KOPT-K1 (cell line): ENCODE data around the gene EMC10.

Experiments used
- H3K27ac ChIP-seq: fragments of 200-600 bp; sonication (generic); 2 replicates; pipeline ENCODE4 v1.5.1; 2016; ENCODE audit warnings: antibody characterized with exemption, mild to moderate bottlenecking, low read depth, low read length; ENCODE audit not compliant: poor library complexity, severe bottlenecking
- H3K36me3 ChIP-seq: fragments of 200-600 bp; sonication (generic); 2 replicates; pipeline ENCODE4 v1.5.1; 2017; ENCODE audit warnings: antibody characterized with exemption, mild to moderate bottlenecking, low read length, moderate library complexity; ENCODE audit not compliant: insufficient read depth
- H3K9me3 ChIP-seq: fragments of 200-600 bp; sonication (generic); 2 replicates; pipeline ENCODE4 v1.5.1; 2017; ENCODE audit warnings: antibody characterized with exemption, low read length, mild to moderate bottlenecking; ENCODE audit not compliant: insufficient read depth, poor library complexity, severe bottlenecking

The EMC10 gene

GRCh38 chr19:50509366-50509765 lies 33.1 kb downstream of the EMC10 start:
- no peaks in the 10 kb centered on the region for H3K36me3 ChIP-seq
- no peak overlapping the region for H3K27ac ChIP-seq

GRCh38 chr19:50510121-50510670 lies 33.9 kb downstream of the EMC10 start:
- Histone ChIP-seq H3K9me3 (no peaks in the 10 kb centered on the region), H3K27ac (peak overlapping the region; percentile 59), H3K36me3 (no peaks in the 10 kb centered on the region)

More at GRCh38 chr19:50509366-50509765, 33.1 kb downstream of the EMC10 start:
- no peaks in the 10 kb centered on the region for H3K9me3 ChIP-seq

GRCh38 chr19:50510700-50511068 lies 34.4 kb downstream of the EMC10 start:
- H3K9me3 ChIP-seq = no peaks in the 10 kb centered on the region
- H3K36me3 ChIP-seq = no peaks in the 10 kb centered on the region
- peak overlapping the region; percentile 59 for H3K27ac ChIP-seq

GRCh38 chr19:50511069-50511822 lies 34.9 kb downstream of the EMC10 start, which contains the start of gene JOSD2:
JOSD2 (minus strand) TSS chr19:50511191; CDS start chr19:50510431, 760 bp downstream.
- Histone ChIP-seq H3K36me3 (no peaks in the 10 kb centered on the region), H3K9me3 (no peaks in the 10 kb centered on the region), H3K27ac (peak within 1 kb of the TSS; percentile 59)

- peak overlapping the region; percentile 59 for H3K27ac ChIP-seq
- no peaks in the 10 kb centered on the region for H3K36me3 ChIP-seq
- H3K9me3 ChIP-seq = no peaks in the 10 kb centered on the region
These were observed 36.0 kb downstream of the EMC10 start for GRCh38 chr19:50512112-50512998.

GRCh38 chr19:50512999-50513745 lies 36.9 kb downstream of the EMC10 start:
- Histone ChIP-seq H3K9me3 (no peaks in the 10 kb centered on the region), H3K36me3 (no peaks in the 10 kb centered on the region), H3K27ac (peak overlapping the region; percentile 61)

DNA sequence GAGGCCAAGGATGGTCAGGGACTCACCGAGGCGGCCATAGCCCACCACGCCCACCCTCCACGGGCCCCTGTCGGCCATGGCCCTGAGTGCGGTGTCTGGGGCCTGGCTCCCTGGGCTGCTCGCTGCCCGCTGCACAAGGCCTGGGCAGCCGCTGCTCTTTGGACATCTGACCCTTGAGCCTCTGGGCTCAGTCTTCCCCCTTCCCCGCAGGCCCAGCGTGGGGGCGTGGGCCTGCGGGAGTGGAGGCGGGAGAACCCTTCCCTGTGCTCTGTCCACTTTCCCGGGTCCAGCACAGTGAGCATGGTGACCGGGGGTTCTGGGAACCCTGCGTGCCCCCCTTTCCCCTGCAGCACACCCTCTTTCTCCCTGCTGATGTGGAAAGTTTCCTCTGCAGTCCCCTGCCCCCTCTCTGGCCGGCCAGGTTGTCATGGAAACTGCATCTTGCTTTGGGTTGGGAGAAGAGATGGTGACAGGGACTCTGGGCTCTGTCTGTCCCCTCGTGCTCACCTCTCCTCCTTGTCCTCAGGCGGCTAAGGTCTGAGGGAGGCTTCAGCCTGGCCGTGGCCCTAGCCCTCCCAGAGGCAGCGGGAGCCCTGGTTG lies 37.5 kb downstream of the EMC10 start, which contains the start of gene ASPDH:
TSS of gene ASPDH (minus strand) at position 168 of the 600 bp plus-strand sequence. CDS start at position 78, 90 bp downstream.
- no peaks in the 10 kb centered on the region for H3K9me3 ChIP-seq
- H3K27ac ChIP-seq = peak within 1 kb of the TSS; percentile 61
- H3K36me3 ChIP-seq = no peaks in the 10 kb centered on the region

- H3K36me3 ChIP-seq = no peaks in the 10 kb centered on the region
These were observed 38.2 kb downstream of the EMC10 start for GRCh38 chr19:50514346-50515167.

GRCh38 chr19:50515168-50515561 lies 38.9 kb downstream of the EMC10 start:
- Histone ChIP-seq H3K36me3 (no peaks in the 10 kb centered on the region), H3K9me3 (no peaks in the 10 kb centered on the region), H3K27ac (peak overlapping the region; percentile 61)

More at GRCh38 chr19:50514346-50515167, 38.2 kb downstream of the EMC10 start:
- Histone ChIP-seq H3K27ac (peak overlapping the region; percentile 61), H3K9me3 (no peaks in the 10 kb centered on the region)

GRCh38 chr19:50516456-50516855 lies 40.1 kb downstream of the EMC10 start:
- Histone ChIP-seq H3K9me3 (no peaks in the 10 kb centered on the region), H3K27ac (no peak overlapping the region), H3K36me3 (no peaks in the 10 kb centered on the region)

DNA sequence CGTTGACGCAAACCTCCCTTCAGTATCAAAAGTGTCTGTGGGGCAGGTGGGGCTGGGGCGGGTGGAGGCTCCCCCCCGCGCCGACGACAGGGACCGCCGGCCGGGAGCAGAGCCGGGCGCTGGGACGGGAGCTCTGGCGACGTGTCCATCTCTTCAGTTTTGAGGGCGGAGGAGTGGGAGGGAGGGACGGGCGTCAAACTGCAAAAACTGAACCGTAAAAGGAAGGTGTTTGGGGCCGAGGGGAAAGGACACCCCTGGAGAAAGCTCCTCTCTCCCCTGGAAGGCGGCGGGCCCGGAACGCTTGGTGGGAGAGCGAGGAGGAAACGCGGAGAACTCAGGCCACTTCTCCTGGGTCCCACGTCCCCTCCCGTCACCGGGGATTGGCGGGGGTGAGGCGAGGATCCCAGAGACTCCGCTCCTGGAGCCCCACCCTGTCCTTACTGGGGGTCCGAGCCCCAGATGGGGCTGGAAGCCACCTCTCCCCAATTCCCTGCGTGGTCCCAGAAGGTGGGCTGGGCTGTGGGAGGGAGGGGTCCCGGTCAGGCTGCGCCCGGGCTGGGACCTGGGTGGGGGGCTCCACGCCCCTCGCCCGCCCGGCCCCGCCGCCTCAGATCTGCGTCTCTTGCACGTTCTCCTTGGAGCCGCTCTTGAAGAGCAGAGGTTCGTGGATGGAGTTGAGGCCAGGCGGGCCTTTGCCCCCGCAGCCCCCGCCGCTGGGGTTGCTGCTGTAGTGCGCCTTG lies 40.8 kb downstream of the EMC10 start:
- no peaks in the 10 kb centered on the region for H3K36me3 ChIP-seq
- no peaks in the 10 kb centered on the region for H3K9me3 ChIP-seq
- no peak overlapping the region for H3K27ac ChIP-seq

GRCh38 chr19:50517704-50518075 lies 41.4 kb downstream of the EMC10 start:
- no peaks in the 10 kb centered on the region for H3K9me3 ChIP-seq
- H3K27ac ChIP-seq = no peak overlapping the region
- H3K36me3 ChIP-seq = no peaks in the 10 kb centered on the region
